ENCODE measurements around the gene FBXO17.

GRCh38 chr19:38891771-38892170 lies 83.8 kb downstream of the FBXO17 start:
- TF ChIP-seq CTCF (IDR thresholded peaks at IDR 0.05; ENCODE audit: low read depth, low read length, poor library complexity, severe bottlenecking), result no peak
- no peak for TF ChIP-seq EZH2phosphoT487 (IDR thresholded peaks at IDR 0.05; ENCODE audit: borderline replicate concordance, low read length)
